GM23248 (cell line): ENCODE results near the gene MBP.

Experiments
- EZH2 ChIP-seq: fragments of 200-600 bp; sonication (generic); IDR thresholded peaks from 2 replicates; pipeline ENCODE4 v1.6.1; 2018; ENCODE audit warnings: antibody characterized with exemption, mild to moderate bottlenecking; ENCODE audit not compliant: insufficient read depth, poor library complexity, severe bottlenecking
- EZH2phosphoT487 ChIP-seq: fragments of 200-600 bp; sonication (generic); IDR thresholded peaks from 2 replicates; pipeline ENCODE4 v1.6.1; 2018; ENCODE audit warnings: antibody characterized with exemption, moderate library complexity, mild to moderate bottlenecking, low read depth; ENCODE audit not compliant: insufficient read depth

DNA sequence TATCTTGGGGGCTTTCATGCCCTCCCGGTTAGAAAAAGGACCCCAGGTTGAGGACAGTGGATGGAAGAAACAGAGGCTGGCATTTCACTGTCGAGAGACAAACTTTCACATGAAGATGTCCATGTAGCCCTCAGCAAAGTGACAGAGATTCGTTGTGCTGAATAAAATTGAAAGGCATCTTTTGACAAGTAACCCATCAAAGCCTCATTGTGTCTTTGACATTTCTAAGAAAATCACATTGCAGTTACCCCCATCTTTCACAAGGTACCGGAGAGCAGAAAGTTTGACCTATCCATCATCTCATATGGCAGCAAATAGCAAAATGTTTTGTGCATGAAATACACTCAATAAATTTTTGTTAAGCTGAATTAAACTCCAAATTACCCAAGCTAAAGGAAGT lies 2.0 kb upstream of the MBP start:
- TF ChIP-seq EZH2 (no peak), EZH2phosphoT487 (no peak)
